ENCODE results near the gene ABT1.

GRCh38 chr6:26570027-26570809, 26.5 kb upstream of the ABT1 start:
- TF ChIP-seq CTCF (IDR thresholded peaks at IDR 0.05; ENCODE audit: insufficient read depth, low read length), result no peak
- no peak for TF ChIP-seq POLR2AphosphoS5 (IDR thresholded peaks at IDR 0.05; ENCODE audit: low read depth)
- no peak for TF ChIP-seq GABPA (IDR thresholded peaks at IDR 0.05; ENCODE audit: low read depth)
- TF ChIP-seq REST (IDR thresholded peaks at IDR 0.05; ENCODE audit: insufficient replicate concordance, low read depth), result no peak
